Activated effector memory CD4-positive, alpha-beta T cell treated with anti-CD3 and anti-CD28 coated beads, Interleukin-2, amount 50 U/mL, for 16 hours (primary cell): ENCODE results near the gene KCNH6.

ENCODE experiments used
- DNase-seq: peaks from one replicate; pipeline ENCODE4 v3.0.0-alpha.2; 2020

The KCNH6 gene

GRCh38 chr17:63511331-63511730 is 11.8 kb upstream of the KCNH6 start:
- no peak for DNase-seq

- no peak for DNase-seq
Measured at GRCh38 chr17:63512388-63512787, 10.8 kb upstream of the KCNH6 start.

GRCh38 chr17:63512896-63513644 is 10.1 kb upstream of the KCNH6 start:
- no peak for DNase-seq

GRCh38 chr17:63514477-63514876 is 8.7 kb upstream of the KCNH6 start:
- no peak for DNase-seq

GRCh38 chr17:63514974-63515373 is 8.2 kb upstream of the KCNH6 start:
- DNase-seq = no peak

GRCh38 chr17:63515426-63515825 is 7.7 kb upstream of the KCNH6 start:
- DNase-seq = no peak

GRCh38 chr17:63516910-63517824 is 6.0 kb upstream of the KCNH6 start:
- peak; percentile 67 for DNase-seq

- no peak for DNase-seq
Measured at GRCh38 chr17:63517825-63518534, 5.2 kb upstream of the KCNH6 start.

GRCh38 chr17:63519116-63519881 is 3.9 kb upstream of the KCNH6 start:
- DNase-seq = no peak

- DNase-seq = no peak
Measured at GRCh38 chr17:63519972-63520882, 2.9 kb upstream of the KCNH6 start.

GRCh38 chr17:63524051-63524450 is 893 bp downstream of the KCNH6 start:
- DNase-seq = no peak

GRCh38 chr17:63525190-63525946 is 2.2 kb downstream of the KCNH6 start:
- no peak for DNase-seq

- DNase-seq = no peak
Measured at GRCh38 chr17:63526861-63527260, 3.7 kb downstream of the KCNH6 start.

- DNase-seq = no peak
Measured at GRCh38 chr17:63528183-63528582, 5.0 kb downstream of the KCNH6 start.

GRCh38 chr17:63529711-63530556 is 6.8 kb downstream of the KCNH6 start:
- DNase-seq = no peak

- DNase-seq = no peak
Measured at GRCh38 chr17:63530557-63531021, 7.4 kb downstream of the KCNH6 start.

- DNase-seq = no peak
Measured at GRCh38 chr17:63531022-63531965, 8.1 kb downstream of the KCNH6 start.

- DNase-seq = no peak
Measured at GRCh38 chr17:63533433-63534077, 10.4 kb downstream of the KCNH6 start.
